ENCODE data around the gene ACACA.

The ACACA gene

GRCh38 chr17:37340804-37341203 lies 65.8 kb downstream of the ACACA start:
- Histone ChIP-seq H3K4me1 (no peaks in the 10 kb centered on the region), H3K9me3 (no peaks in the 10 kb centered on the region), H3K36me3 (peaks cover 45% of the 10 kb centered on the region), H3K27me3 (no peaks in the 10 kb centered on the region), H3K4me3 (ENCODE audit: low read depth, low read length) (no peak overlapping the region)
- no peak for TF ChIP-seq CTCF (IDR thresholded peaks at IDR 0.05; ENCODE audit: low read depth, low read length)
- DNase-seq = no peak

- H3K36me3 ChIP-seq = peaks cover 38% of the 10 kb centered on the region
- no peaks in the 10 kb centered on the region for H3K4me1 ChIP-seq
- no peak for DNase-seq
- H3K4me3 ChIP-seq (ENCODE audit: low read depth, low read length) = no peak overlapping the region
- H3K27me3 ChIP-seq = no peaks in the 10 kb centered on the region
- no peak for TF ChIP-seq CTCF (IDR thresholded peaks at IDR 0.05; ENCODE audit: low read depth, low read length)
- no peaks in the 10 kb centered on the region; the same call in 1 of the 2 replicates for H3K9me3 ChIP-seq
Measured at GRCh38 chr17:37339321-37339720, 67.3 kb downstream of the ACACA start.

GRCh38 chr17:37338847-37339246 lies 67.8 kb downstream of the ACACA start:
- Histone ChIP-seq H3K9me3 (no peaks in the 10 kb centered on the region; the same call in 1 of the 2 replicates), H3K4me1 (no peaks in the 10 kb centered on the region), H3K4me3 (ENCODE audit: low read depth, low read length) (no peak overlapping the region), H3K27me3 (no peaks in the 10 kb centered on the region), H3K36me3 (peaks cover 38% of the 10 kb centered on the region)
- no peak for DNase-seq
- TF ChIP-seq CTCF (IDR thresholded peaks at IDR 0.05; ENCODE audit: low read depth, low read length) = no peak

GRCh38 chr17:37327341-37328090 lies 79.1 kb downstream of the ACACA start:
- Histone ChIP-seq H3K4me1 (no peaks in the 10 kb centered on the region), H3K4me3 (ENCODE audit: low read depth, low read length) (no peak overlapping the region), H3K9me3 (no peaks in the 10 kb centered on the region), H3K36me3 (peaks cover 51% of the 10 kb centered on the region), H3K27me3 (no peaks in the 10 kb centered on the region)
- DNase-seq = no peak
- TF ChIP-seq CTCF (IDR thresholded peaks at IDR 0.05; ENCODE audit: low read depth, low read length) = no peak

GRCh38 chr17:37322826-37323561 lies 83.6 kb downstream of the ACACA start:
- peaks cover 35% of the 10 kb centered on the region for H3K36me3 ChIP-seq
- H3K4me3 ChIP-seq (ENCODE audit: low read depth, low read length) = no peak overlapping the region
- no peak for TF ChIP-seq CTCF (IDR thresholded peaks at IDR 0.05; ENCODE audit: low read depth, low read length)
- no peaks in the 10 kb centered on the region for H3K27me3 ChIP-seq
- no peaks in the 10 kb centered on the region for H3K4me1 ChIP-seq
- no peak for DNase-seq
- no peaks in the 10 kb centered on the region for H3K9me3 ChIP-seq

- no peak overlapping the region for H3K4me3 ChIP-seq (ENCODE audit: low read depth, low read length)
- H3K27me3 ChIP-seq = no peaks in the 10 kb centered on the region
- no peak for TF ChIP-seq CTCF (IDR thresholded peaks at IDR 0.05; ENCODE audit: low read depth, low read length)
- peaks cover 34% of the 10 kb centered on the region for H3K36me3 ChIP-seq
- no peaks in the 10 kb centered on the region for H3K4me1 ChIP-seq
- no peaks in the 10 kb centered on the region for H3K9me3 ChIP-seq
- no peak for DNase-seq
Measured at GRCh38 chr17:37322106-37322505, 84.5 kb downstream of the ACACA start.

Measured in BE2C (cell line).